ENCODE results near the gene ECM1.

The ECM1 gene

DNA sequence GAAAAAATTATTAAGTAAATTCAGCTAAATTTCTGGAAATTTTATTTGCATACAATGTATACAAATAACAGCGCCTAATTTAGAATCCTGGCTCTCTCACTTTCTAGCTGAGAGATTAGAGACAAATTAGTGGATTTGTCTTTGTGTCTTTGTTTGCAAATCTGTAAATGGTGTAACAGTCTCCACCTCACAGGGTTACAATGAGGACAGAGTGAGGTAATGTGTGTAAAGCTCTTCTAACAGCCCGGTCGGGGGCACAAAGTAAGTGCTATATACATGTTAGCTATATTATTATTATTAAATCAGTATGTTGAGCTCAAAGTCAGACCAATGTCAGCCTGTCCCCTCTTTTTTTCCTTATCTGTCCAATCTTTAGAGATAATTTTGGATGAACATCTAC is 36.3 kb downstream of the ECM1 start:
- DNase-seq (ENCODE audit: insufficient read length, low spot score) (no peak), FAIRE-seq (no peak)
- TF ChIP-seq, protein P1, sequence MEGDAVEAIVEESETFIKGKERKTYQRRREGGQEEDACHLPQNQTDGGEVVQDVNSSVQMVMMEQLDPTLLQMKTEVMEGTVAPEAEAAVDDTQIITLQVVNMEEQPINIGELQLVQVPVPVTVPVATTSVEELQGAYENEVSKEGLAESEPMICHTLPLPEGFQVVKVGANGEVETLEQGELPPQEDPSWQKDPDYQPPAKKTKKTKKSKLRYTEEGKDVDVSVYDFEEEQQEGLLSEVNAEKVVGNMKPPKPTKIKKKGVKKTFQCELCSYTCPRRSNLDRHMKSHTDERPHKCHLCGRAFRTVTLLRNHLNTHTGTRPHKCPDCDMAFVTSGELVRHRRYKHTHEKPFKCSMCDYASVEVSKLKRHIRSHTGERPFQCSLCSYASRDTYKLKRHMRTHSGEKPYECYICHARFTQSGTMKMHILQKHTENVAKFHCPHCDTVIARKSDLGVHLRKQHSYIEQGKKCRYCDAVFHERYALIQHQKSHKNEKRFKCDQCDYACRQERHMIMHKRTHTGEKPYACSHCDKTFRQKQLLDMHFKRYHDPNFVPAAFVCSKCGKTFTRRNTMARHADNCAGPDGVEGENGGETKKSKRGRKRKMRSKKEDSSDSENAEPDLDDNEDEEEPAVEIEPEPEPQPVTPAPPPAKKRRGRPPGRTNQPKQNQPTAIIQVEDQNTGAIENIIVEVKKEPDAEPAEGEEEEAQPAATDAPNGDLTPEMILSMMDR (IDR thresholded peaks at IDR 0.05; ENCODE audit: insufficient read depth, missing control alignments): no peak

DNA sequence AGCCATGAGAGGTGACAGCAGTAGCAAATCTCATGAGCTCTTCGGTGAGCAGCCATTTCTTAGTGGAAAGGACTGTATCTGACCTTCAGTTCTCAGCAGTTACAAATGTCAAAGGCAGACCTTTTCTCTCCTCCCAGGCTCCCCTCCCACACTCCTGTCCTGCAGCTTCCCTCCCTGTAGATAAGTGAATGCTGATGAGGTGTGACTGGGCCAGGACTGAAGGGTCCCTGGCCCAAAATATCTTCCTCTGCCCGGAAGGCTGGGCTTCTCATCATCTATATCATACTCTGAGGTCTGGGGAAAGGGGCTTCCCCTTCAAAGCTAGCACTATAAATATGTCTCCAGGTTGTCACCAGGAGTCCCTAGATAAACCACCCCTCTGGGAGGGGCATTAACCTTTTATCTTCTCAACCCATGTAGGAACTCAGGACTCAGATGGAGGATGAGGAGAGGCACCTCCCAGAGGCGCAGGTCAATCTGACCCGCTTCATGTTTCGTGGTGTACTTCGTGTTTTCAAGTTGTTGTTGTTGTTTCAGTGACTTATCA is 37.6 kb downstream of the ECM1 start:
- no peak for FAIRE-seq
- no peak for DNase-seq (ENCODE audit: insufficient read length, low spot score)
- TF ChIP-seq, protein P1 (IDR thresholded peaks at IDR 0.05; ENCODE audit: insufficient read depth, missing control alignments): no peak

DNA sequence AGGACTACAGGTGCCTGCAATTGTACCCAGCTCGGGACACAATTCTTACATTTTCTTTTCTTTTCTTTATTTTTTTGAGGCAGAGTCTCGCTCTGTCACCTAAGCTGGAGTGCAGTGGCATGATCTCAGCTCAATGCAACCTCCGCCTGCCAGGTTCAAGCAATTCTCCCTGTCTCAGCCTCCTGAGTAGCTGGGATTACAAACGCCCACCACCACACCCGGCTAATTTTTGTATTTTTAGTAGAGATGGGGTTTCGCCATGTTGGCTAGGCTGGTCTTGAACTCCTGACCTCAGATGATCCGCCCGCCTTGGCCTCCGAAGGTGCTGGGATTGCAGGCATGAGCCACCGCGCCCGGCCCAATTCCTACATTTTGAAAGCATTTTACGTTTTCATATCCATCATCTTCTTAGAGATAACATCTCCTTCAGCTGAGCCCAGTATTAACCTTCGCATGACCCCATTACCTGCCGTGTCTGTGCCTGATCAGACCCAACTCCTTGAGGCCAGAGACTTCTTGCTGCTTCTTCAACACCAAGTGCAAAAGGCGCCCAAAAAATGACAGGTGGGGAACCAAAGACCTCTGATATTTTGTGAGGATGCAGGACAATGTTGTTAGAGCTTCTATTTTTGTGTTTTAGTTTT is 38.5 kb downstream of the ECM1 start:
- TF ChIP-seq, protein P1 (IDR thresholded peaks at IDR 0.05; ENCODE audit: insufficient read depth, missing control alignments): no peak
- FAIRE-seq: no peak
- DNase-seq (ENCODE audit: insufficient read length, low spot score): no peak

DNA sequence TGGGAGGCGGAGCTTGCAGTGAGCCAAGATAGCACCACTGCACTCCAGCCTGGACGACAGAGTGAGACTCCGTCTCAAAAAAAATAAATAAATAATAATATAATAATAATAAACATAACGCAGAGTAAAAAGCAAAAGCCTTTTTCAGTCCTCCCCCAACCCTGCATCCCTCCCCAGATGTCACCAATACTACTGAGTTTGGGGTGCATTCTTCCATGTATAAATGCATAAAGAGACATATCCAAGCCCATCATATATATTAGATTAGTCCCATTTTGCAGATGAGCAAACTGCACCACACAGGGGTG is 40.4 kb downstream of the ECM1 start:
- DNase-seq (ENCODE audit: insufficient read length, low spot score) (no peak), FAIRE-seq (no peak)
- TF ChIP-seq, protein P1 (IDR thresholded peaks at IDR 0.05; ENCODE audit: insufficient read depth, missing control alignments): no peak

DNA sequence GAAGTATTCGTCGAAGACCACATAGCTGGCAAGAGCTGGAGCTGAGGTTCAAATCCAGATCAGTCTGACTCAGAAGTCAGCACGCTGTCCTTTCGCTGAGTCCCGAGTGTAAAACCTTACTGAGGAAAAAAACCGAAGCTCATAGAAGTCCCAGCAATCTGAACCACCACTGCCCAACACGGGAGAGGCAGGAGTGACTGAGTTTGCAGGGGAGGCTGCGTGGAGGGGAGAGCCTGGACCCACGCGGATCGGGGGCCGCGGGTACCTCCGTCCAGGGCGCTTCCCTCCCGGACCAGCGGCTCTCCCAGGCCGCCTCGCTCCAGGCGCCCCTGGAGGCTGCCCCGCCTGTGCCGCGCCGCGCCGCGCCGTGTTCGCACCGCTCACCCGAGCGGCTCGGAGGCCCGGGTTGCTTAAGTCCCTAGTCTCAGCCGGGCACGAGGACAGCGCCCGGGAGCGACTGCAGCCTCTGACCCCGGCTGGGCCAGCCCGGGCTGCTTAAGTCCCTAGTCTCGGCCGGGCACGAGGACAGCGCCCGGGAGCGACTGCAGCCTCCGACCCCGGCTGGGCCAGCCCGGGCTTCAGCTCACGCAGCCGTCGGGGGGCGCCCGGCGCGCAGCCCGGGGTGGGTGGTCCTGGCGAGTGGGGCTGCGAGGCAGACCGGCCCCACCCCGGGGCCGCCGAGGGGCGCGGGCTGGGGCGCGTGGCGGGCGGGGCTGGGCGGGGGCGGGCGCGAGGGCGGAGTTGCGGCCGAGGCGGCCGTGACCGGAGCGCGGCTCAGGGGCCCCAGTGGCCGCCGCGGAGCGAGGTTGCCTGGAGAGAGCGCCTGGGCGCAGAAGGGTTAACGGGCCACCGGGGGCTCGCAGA is 41.0 kb downstream of the ECM1 start, which contains the start of gene ADAMTSL4:
Gene ADAMTSL4, plus strand, starts transcription at position 777 of the 864 bp plus-strand sequence. CDS start 2,881 bp downstream, outside the sequence.
- no peak for FAIRE-seq
- DNase-seq (ENCODE audit: insufficient read length, low spot score): peak; percentile 89
- TF ChIP-seq, protein P1 (IDR thresholded peaks at IDR 0.05; ENCODE audit: insufficient read depth, missing control alignments): no peak

DNA sequence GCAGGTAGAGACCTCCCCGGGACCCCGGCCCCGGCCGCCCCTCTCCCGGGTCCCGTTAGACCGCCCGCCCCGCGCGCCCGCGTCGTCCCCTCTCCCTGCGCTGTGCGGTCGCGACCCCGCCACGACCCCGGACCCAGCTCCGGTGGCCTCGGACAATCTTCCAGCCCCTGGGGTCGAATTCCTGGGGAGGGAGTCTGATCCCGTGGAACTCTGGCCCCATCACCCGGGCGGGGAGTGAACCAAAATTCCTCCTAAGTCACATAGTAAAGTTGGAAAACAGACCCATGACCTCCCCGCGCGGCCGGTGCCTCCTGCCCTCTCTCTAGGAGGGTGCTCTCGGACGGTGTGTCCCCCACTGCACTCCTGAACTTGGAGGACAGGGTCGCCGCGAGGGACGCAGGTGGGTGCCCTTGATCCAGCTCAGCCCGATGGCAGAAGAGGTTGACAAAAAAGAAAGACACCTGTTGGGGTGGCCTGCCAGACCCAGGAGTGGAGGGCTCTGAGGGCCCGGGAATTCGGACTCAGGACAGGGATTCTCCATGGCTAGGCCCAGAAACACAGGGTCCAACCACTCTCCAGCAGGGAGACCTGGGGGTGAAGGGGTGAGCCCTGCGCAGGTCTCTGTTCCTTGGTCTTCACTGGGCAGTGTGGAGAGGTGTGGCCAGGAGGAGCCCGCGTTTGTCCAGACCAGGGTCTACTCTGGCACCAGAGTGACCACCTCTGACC is 41.8 kb downstream of the ECM1 start:
- FAIRE-seq (no peak), DNase-seq (ENCODE audit: insufficient read length, low spot score) (no peak)
- TF ChIP-seq, protein P1 (IDR thresholded peaks at IDR 0.05; ENCODE audit: insufficient read depth, missing control alignments): no peak
